HG02852 (cell line): ENCODE data around the gene LNPEP.

Experiments
- ATAC-seq: cut with Tn5 transposase; IDR thresholded peaks from one replicate; pipeline ENCODE4 v1.9.1; 2021; ENCODE audit warnings: mild to moderate bottlenecking, moderate library complexity; ENCODE audit not compliant: unreplicated experiment

LNPEP gene

GRCh38 chr5:96935559-96936430 lies at the start of gene LNPEP:
Gene LNPEP, plus strand, starts transcription at chr5:96936080. Its CDS starts 76 bp downstream, at chr5:96936156.
- ATAC-seq = peak; percentile 55

- ATAC-seq = no peak
Observed at GRCh38 chr5:96893342-96893741, 42.5 kb upstream of the LNPEP start.

GRCh38 chr5:96896276-96896675 lies 39.6 kb upstream of the LNPEP start:
- ATAC-seq = peak; percentile 59

- peak; percentile 98 for ATAC-seq
Observed at GRCh38 chr5:96896806-96897205, 39.1 kb upstream of the LNPEP start.

- no peak for ATAC-seq
Observed at GRCh38 chr5:96901384-96901783, 34.5 kb upstream of the LNPEP start.

- no peak for ATAC-seq
Observed at GRCh38 chr5:96901841-96902240, 34.0 kb upstream of the LNPEP start.

- no peak for ATAC-seq
Observed at GRCh38 chr5:96902876-96903275, 33.0 kb upstream of the LNPEP start.

- no peak for ATAC-seq
Observed at GRCh38 chr5:96903300-96903699, 32.6 kb upstream of the LNPEP start.

GRCh38 chr5:96904054-96904931 lies 31.6 kb upstream of the LNPEP start:
- ATAC-seq = no peak

- ATAC-seq = no peak
Observed at GRCh38 chr5:96905864-96906263, 30.0 kb upstream of the LNPEP start.

GRCh38 chr5:96909003-96909402 lies 26.9 kb upstream of the LNPEP start:
- no peak for ATAC-seq

GRCh38 chr5:96909435-96909834 lies 26.4 kb upstream of the LNPEP start:
- ATAC-seq = no peak

GRCh38 chr5:96911139-96911538 lies 24.7 kb upstream of the LNPEP start:
- ATAC-seq = no peak

- ATAC-seq = no peak
Observed at GRCh38 chr5:96913233-96913632, 22.6 kb upstream of the LNPEP start.

GRCh38 chr5:96919754-96920197 lies 16.1 kb upstream of the LNPEP start:
- ATAC-seq = peak; percentile 65

- no peak for ATAC-seq
Observed at GRCh38 chr5:96920744-96921355, 15.0 kb upstream of the LNPEP start.

GRCh38 chr5:96922499-96923244 lies 13.2 kb upstream of the LNPEP start:
- ATAC-seq = no peak

- ATAC-seq = no peak
Observed at GRCh38 chr5:96924016-96924443, 11.8 kb upstream of the LNPEP start.

GRCh38 chr5:96926276-96926675 lies 9.6 kb upstream of the LNPEP start:
- ATAC-seq = no peak

GRCh38 chr5:96927008-96927407 lies 8.9 kb upstream of the LNPEP start:
- no peak for ATAC-seq
